ENCODE data around the gene MTLN.
"Not testable (repeated sequence)": the region's sequence is repeated elsewhere in the genome, so short reads cannot be mapped to it uniquely, and the experiment has no call there.

GRCh38 chr2:110261910-110262309 is 49.6 kb upstream of the MTLN start:
- TF ChIP-seq CTCF, POLR2A (IDR thresholded peaks at IDR 0.05): not testable (repeated sequence)
